KOPT-K1 (cell line): Measurements from ENCODE around the gene IL15.
"Not testable (repeated sequence)": the region's sequence is repeated elsewhere in the genome, so short reads cannot be mapped to it uniquely, and the experiment has no call there.

Experiments
- H3K27ac ChIP-seq: fragments of 200-600 bp; sonication (generic); 2 replicates; pipeline ENCODE4 v1.5.1; 2016; ENCODE audit warnings: antibody characterized with exemption, mild to moderate bottlenecking, low read depth, low read length; ENCODE audit not compliant: poor library complexity, severe bottlenecking
- H3K36me3 ChIP-seq: fragments of 200-600 bp; sonication (generic); 2 replicates; pipeline ENCODE4 v1.5.1; 2017; ENCODE audit warnings: antibody characterized with exemption, mild to moderate bottlenecking, low read length, moderate library complexity; ENCODE audit not compliant: insufficient read depth
- H3K9me3 ChIP-seq: fragments of 200-600 bp; sonication (generic); 2 replicates; pipeline ENCODE4 v1.5.1; 2017; ENCODE audit warnings: antibody characterized with exemption, low read length, mild to moderate bottlenecking; ENCODE audit not compliant: insufficient read depth, poor library complexity, severe bottlenecking

Gene IL15

GRCh38 chr4:141705048-141705746, 68.8 kb downstream of the IL15 start:
- H3K27ac ChIP-seq = no peak overlapping the region
- peaks cover 16% of the 10 kb centered on the region for H3K9me3 ChIP-seq
- no peaks in the 10 kb centered on the region for H3K36me3 ChIP-seq

- Histone ChIP-seq H3K27ac (no peak overlapping the region), H3K9me3 (peaks cover 16% of the 10 kb centered on the region), H3K36me3 (no peaks in the 10 kb centered on the region)
Observed at GRCh38 chr4:141705747-141706377, 69.5 kb downstream of the IL15 start.

GRCh38 chr4:141706445-141706844, 70.1 kb downstream of the IL15 start:
- Histone ChIP-seq H3K27ac (no peak overlapping the region), H3K36me3 (no peaks in the 10 kb centered on the region), H3K9me3 (peaks cover 16% of the 10 kb centered on the region)

GRCh38 chr4:141711211-141711610, 74.8 kb downstream of the IL15 start:
- peaks cover 16% of the 10 kb centered on the region for H3K9me3 ChIP-seq
- H3K27ac ChIP-seq = no peak overlapping the region
- no peaks in the 10 kb centered on the region for H3K36me3 ChIP-seq

- Histone ChIP-seq H3K27ac (no peak overlapping the region), H3K9me3 (peaks cover under 1% of the 10 kb centered on the region), H3K36me3 (no peaks in the 10 kb centered on the region)
Observed at GRCh38 chr4:141713185-141713584, 76.8 kb downstream of the IL15 start.

- Histone ChIP-seq H3K27ac (no peak overlapping the region), H3K9me3 (no peaks in the 10 kb centered on the region), H3K36me3 (no peaks in the 10 kb centered on the region)
Observed at GRCh38 chr4:141713771-141714445, 77.5 kb downstream of the IL15 start.

GRCh38 chr4:141719585-141719984, 83.2 kb downstream of the IL15 start:
- Histone ChIP-seq H3K27ac (no peak overlapping the region), H3K36me3 (no peaks in the 10 kb centered on the region), H3K9me3 (no peaks in the 10 kb centered on the region)

GRCh38 chr4:141721174-141721573, 84.8 kb downstream of the IL15 start:
- Histone ChIP-seq H3K36me3 (no peaks in the 10 kb centered on the region), H3K9me3 (no peaks in the 10 kb centered on the region), H3K27ac (no peak overlapping the region)

GRCh38 chr4:141724646-141725045, 88.3 kb downstream of the IL15 start:
- H3K9me3 ChIP-seq = no peaks in the 10 kb centered on the region
- no peak overlapping the region for H3K27ac ChIP-seq
- H3K36me3 ChIP-seq = no peaks in the 10 kb centered on the region

GRCh38 chr4:141727420-141727819, 91.0 kb downstream of the IL15 start:
- Histone ChIP-seq H3K36me3 (0 out of 2 replicates have a peak, but pooled peaks cover 3% of the 10 kb centered on the region), H3K27ac (no peak overlapping the region), H3K9me3 (no peaks in the 10 kb centered on the region)

GRCh38 chr4:141730805-141731204, 94.4 kb downstream of the IL15 start:
- H3K27ac ChIP-seq = no peak overlapping the region
- 0 out of 2 replicates have a peak, but pooled peaks cover 3% of the 10 kb centered on the region for H3K36me3 ChIP-seq
- H3K9me3 ChIP-seq = no peaks in the 10 kb centered on the region

- no peak overlapping the region for H3K27ac ChIP-seq
- H3K36me3 ChIP-seq = 0 out of 2 replicates have a peak, but pooled peaks cover 3% of the 10 kb centered on the region
Observed at GRCh38 chr4:141731481-141731880, 95.1 kb downstream of the IL15 start.

GRCh38 chr4:141739636-141740035, 103.3 kb downstream of the IL15 start:
- Histone ChIP-seq H3K36me3 (no peaks in the 10 kb centered on the region), H3K27ac (no peak overlapping the region), H3K9me3 (no peaks in the 10 kb centered on the region)

More at GRCh38 chr4:141731481-141731880, 95.1 kb downstream of the IL15 start:
- H3K9me3 ChIP-seq = no peaks in the 10 kb centered on the region

- H3K27ac ChIP-seq = no peak overlapping the region
- no peaks in the 10 kb centered on the region for H3K9me3 ChIP-seq
- H3K36me3 ChIP-seq = no peaks in the 10 kb centered on the region
Observed at GRCh38 chr4:141746026-141746425, 109.6 kb downstream of the IL15 start.

- H3K27ac ChIP-seq, H3K36me3 ChIP-seq, H3K9me3 ChIP-seq: not testable (repeated sequence)
Observed at GRCh38 chr4:141751806-141752205, 115.4 kb downstream of the IL15 start.
